ENCODE results near the gene IWS1.
"Not testable (repeated sequence)": the region's sequence is repeated elsewhere in the genome, so short reads cannot be mapped to it uniquely, and the experiment has no call there.

Gene IWS1

GRCh38 chr2:127560201-127560930 is 34.1 kb upstream of the IWS1 start:
- no peak for DNase-seq

GRCh38 chr2:127559454-127559853 is 33.2 kb upstream of the IWS1 start:
- DNase-seq: no peak

GRCh38 chr2:127558911-127559310 is 32.6 kb upstream of the IWS1 start:
- DNase-seq: no peak

- no peak for DNase-seq
Measured at GRCh38 chr2:127552846-127553245, 26.6 kb upstream of the IWS1 start.

GRCh38 chr2:127552336-127552735 is 26.0 kb upstream of the IWS1 start:
- DNase-seq: no peak

- DNase-seq: no peak
Measured at GRCh38 chr2:127551221-127551930, 25.1 kb upstream of the IWS1 start.

GRCh38 chr2:127546797-127547196 is 20.5 kb upstream of the IWS1 start:
- DNase-seq: no peak

- no peak for DNase-seq
Measured at GRCh38 chr2:127545796-127546195, 19.5 kb upstream of the IWS1 start.

- no peak for DNase-seq
Measured at GRCh38 chr2:127545189-127545588, 18.9 kb upstream of the IWS1 start.

- DNase-seq: not testable (repeated sequence)
Measured at GRCh38 chr2:127543013-127543501, 16.8 kb upstream of the IWS1 start.

- no peak for DNase-seq
Measured at GRCh38 chr2:127542231-127542630, 15.9 kb upstream of the IWS1 start.

GRCh38 chr2:127541809-127542208 is 15.5 kb upstream of the IWS1 start:
- no peak for DNase-seq

GRCh38 chr2:127537644-127538043 is 11.4 kb upstream of the IWS1 start:
- no peak for DNase-seq

- DNase-seq: no peak
Measured at GRCh38 chr2:127536707-127537541, 10.6 kb upstream of the IWS1 start.

GRCh38 chr2:127535918-127536317 is 9.6 kb upstream of the IWS1 start:
- DNase-seq: no peak

GRCh38 chr2:127535422-127535901 is 9.2 kb upstream of the IWS1 start, which contains the start of gene MYO7B:
Gene MYO7B (plus strand): TSS chr2:127535683. CDS start chr2:127559723, 24,040 bp downstream.
- DNase-seq: no peak

GRCh38 chr2:127532296-127532695 is 6.0 kb upstream of the IWS1 start:
- no peak for DNase-seq

- no peak for DNase-seq
Measured at GRCh38 chr2:127531221-127531648, 4.9 kb upstream of the IWS1 start.

GRCh38 chr2:127530245-127531140 is 4.2 kb upstream of the IWS1 start:
- DNase-seq: no peak

- not testable (repeated sequence) for DNase-seq
Measured at GRCh38 chr2:127529416-127529815, 3.1 kb upstream of the IWS1 start.

GRCh38 chr2:127528487-127528886 is 2.2 kb upstream of the IWS1 start:
- DNase-seq: no peak
